HepG2 (cell line): ENCODE results near the gene CARD19. TPM values are rescaled to one million over a fixed set of nuclear protein-coding genes. Genes with fewer than 3 reads are reported as not detected.
A peak's percentile ranks its signal among the peaks of the same experiment; 100 is the strongest.

Experiments used
- CCDC6 ChIP-seq: sonication (generic); formaldehyde crosslinking; IDR thresholded peaks from 2 replicates; pipeline ENCODE4 v1.8.1; 2022; ENCODE audit warnings: mild to moderate bottlenecking, missing genetic modification reagents, moderate library complexity
- DZIP1 ChIP-seq: sonication (generic); formaldehyde crosslinking; IDR thresholded peaks from 2 replicates; pipeline ENCODE4 v1.5.0; 2020; ENCODE audit warnings: mild to moderate bottlenecking, missing genetic modification reagents
- EED ChIP-seq: sonication (generic); formaldehyde crosslinking; IDR thresholded peaks from 2 replicates; pipeline ENCODE4 v1.5.0; 2020; ENCODE audit warnings: mild to moderate bottlenecking, missing genetic modification reagents
- FOSL2 ChIP-seq: sonication (generic); formaldehyde crosslinking; IDR thresholded peaks from 2 replicates; pipeline ENCODE4 v1.4.0; 2020; ENCODE audit warnings: missing genetic modification reagents
- HNRNPUL1 ChIP-seq: fragments of 200-400 bp; formaldehyde crosslinking; IDR thresholded peaks from 2 replicates; pipeline ENCODE4 v1.6.1; 2017; ENCODE audit warnings: low read depth, mild to moderate bottlenecking, low read length, moderate library complexity
- JUN ChIP-seq: sonication (generic); formaldehyde crosslinking; IDR thresholded peaks from 2 replicates; pipeline ENCODE4 v1.4.0; 2020; ENCODE audit warnings: mild to moderate bottlenecking, missing genetic modification reagents
- KDM4B ChIP-seq: sonication (generic); formaldehyde crosslinking; IDR thresholded peaks from 2 replicates; pipeline ENCODE4 v1.4.0; 2020; ENCODE audit warnings: missing genetic modification reagents
- KLF13 ChIP-seq: sonication (generic); formaldehyde crosslinking; IDR thresholded peaks from 2 replicates; pipeline ENCODE4 v1.4.0; 2020; ENCODE audit warnings: mild to moderate bottlenecking, missing genetic modification reagents
- KLF9 ChIP-seq: IDR thresholded peaks from 2 replicates; pipeline ENCODE4 v1.6.1; 2016; ENCODE audit warnings: low read depth
- MAFK ChIP-seq, 2 experiments: IDR thresholded peaks in 1 of 2; conservative IDR thresholded peaks in 1 of 2; 2 replicates each; pipeline ENCODE4 v1.6.1; 2011; ENCODE audit warnings: improper control_type of control experiment in 2 of 2, low read length in 2 of 2
- MTA3 ChIP-seq: sonication (generic); formaldehyde crosslinking; IDR thresholded peaks from 2 replicates; pipeline ENCODE4 v1.4.0; 2020; ENCODE audit warnings: missing genetic modification reagents
- NR2F6 ChIP-seq, 2 experiments: IDR thresholded peaks; 2 replicates each; pipeline ENCODE4 v1.6.1; 2016; ENCODE audit warnings: antibody characterized with exemption in 1 of 2, mild to moderate bottlenecking in 1 of 2
- PHF20 ChIP-seq: sonication (generic); formaldehyde crosslinking; IDR thresholded peaks from 2 replicates; pipeline ENCODE4 v1.5.0; 2020; ENCODE audit warnings: mild to moderate bottlenecking, missing genetic modification reagents
- PPARG ChIP-seq: conservative IDR thresholded peaks from 2 replicates; pipeline ENCODE4 v1.6.1; 2016; ENCODE audit warnings: missing biosample characterization, missing genetic modification reagents
- RBM39 ChIP-seq: fragments of 200-400 bp; formaldehyde crosslinking; IDR thresholded peaks from one replicate; pipeline ENCODE4 v1.6.1; 2018; ENCODE audit warnings: antibody characterized with exemption, mild to moderate bottlenecking, low read depth, low read length; ENCODE audit not compliant: poor library complexity, severe bottlenecking
- SPEN ChIP-seq: sonication (generic); formaldehyde crosslinking; IDR thresholded peaks from 2 replicates; pipeline ENCODE4 v1.5.1; 2020; ENCODE audit warnings: low read depth, mild to moderate bottlenecking, missing genetic modification reagents
- ZNF12 ChIP-seq: sonication (generic); formaldehyde crosslinking; IDR thresholded peaks from 2 replicates; pipeline ENCODE4 v1.5.0; 2020; ENCODE audit warnings: missing genetic modification reagents
- ZNF18 ChIP-seq: sonication (generic); formaldehyde crosslinking; IDR thresholded peaks from 2 replicates; pipeline ENCODE4 v1.8.0; 2022; ENCODE audit warnings: mild to moderate bottlenecking, missing genetic modification reagents; ENCODE audit not compliant: insufficient replicate concordance
- ZNF256 ChIP-seq: sonication (generic); formaldehyde crosslinking; conservative IDR thresholded peaks from 2 replicates; pipeline ENCODE4 v1.4.0; 2020; ENCODE audit warnings: missing genetic modification reagents
- ZNF768 ChIP-seq: sonication (generic); formaldehyde crosslinking; IDR thresholded peaks from 2 replicates; pipeline ENCODE4 v1.4.0; 2020; ENCODE audit warnings: missing genetic modification reagents
- ZNF776 ChIP-seq: sonication (generic); formaldehyde crosslinking; IDR thresholded peaks from 2 replicates; pipeline ENCODE4 v1.4.0; 2020; ENCODE audit warnings: mild to moderate bottlenecking, missing genetic modification reagents
- polyA plus RNA-seq, 8 experiments: library from polyadenylated mRNA; depleted of rRNA in 3 of 8; stranded (reverse) in 7 of 8; unstranded in 1 of 8; fragments of >200 nt; fragmentation: Illumina TruSeq in 4 of 8; extraction: Trizol in 4 of 8; gene quantifications; 2 replicates each; pipeline versions ENCODE4 v1.2.1 to v1.2.3, GENCODE V29; 2011 to 2016; ENCODE audit warnings: low read depth in 4 of 8, missing spikeins in 1 of 8, mixed read lengths in 1 of 8; ENCODE audit not compliant: insufficient read depth in 1 of 8
- total RNA-seq, 5 experiments: library from RNA; depleted of rRNA; stranded (reverse); fragments of >200 nt; fragmentation: Illumina TruSeq; extraction: Trizol; gene quantifications; 2 replicates each; pipeline ENCODE4 v1.2.3, GENCODE V29; 2016; ENCODE audit warnings: low read depth in 1 of 5
- TF ChIP-seq, protein P1 (sequence below): sonication (generic); formaldehyde crosslinking; IDR thresholded peaks from 2 replicates; pipeline ENCODE4 v1.4.0; 2020; ENCODE audit warnings: mild to moderate bottlenecking, missing genetic modification reagents, borderline replicate concordance
- TF ChIP-seq, protein P2 (sequence below): sonication (generic); formaldehyde crosslinking; IDR thresholded peaks from 2 replicates; pipeline ENCODE4 v1.4.0; 2020; ENCODE audit warnings: missing genetic modification reagents

Gene CARD19
- total and polyA plus RNA-seq, 2 of the 13 experiments (the other 11 are each of a cell fraction or from before 2014, with no cell fraction given), result 18.4 to 47.2 TPM

DNA sequence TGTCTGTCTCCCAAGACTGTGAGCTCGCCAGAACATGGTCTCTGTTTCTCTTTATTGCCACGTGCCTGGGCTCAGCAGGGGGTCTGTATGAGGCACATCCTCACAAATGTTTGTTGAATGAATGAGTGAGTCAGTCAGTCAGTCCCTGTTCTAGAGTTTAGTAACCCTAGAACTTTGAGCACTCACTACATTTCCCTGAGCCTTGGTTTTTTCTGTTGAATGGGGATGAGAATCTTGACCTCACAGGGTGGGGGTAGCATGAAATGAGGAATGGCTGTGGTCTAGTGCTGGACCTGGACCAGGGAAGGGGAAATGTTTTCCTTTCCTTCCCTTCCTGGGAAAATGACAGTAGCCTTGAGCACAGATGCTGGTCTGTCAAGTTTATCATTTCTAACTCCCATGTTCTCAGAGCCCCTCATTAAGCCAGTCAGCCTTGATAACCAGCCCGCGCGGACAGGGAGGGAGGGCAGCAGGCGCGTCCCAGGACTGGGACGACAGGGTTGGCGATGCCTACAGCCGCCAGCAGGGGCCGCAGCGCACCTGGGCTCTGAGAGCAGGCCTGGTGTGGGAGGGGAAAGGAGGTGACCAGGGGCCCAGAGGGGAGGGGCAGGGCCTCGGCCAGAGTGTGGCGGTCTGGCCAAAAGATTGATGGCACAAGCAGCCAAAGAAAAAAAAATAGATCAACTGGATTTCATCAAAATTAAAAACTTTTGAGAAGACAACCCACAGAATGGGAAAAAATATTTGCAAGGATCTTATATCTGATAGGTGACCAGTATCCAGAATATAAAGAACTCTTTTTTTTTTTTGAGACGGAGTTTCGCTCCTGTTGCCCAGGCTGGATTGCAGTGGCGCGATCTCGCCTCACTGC is 63.8 kb downstream of the CARD19 start (continued):
- TF ChIP-seq HNRNPUL1 (no peak), ZNF12 (no peak), KLF9 (CRISPR knock-in tag) (no peak), JUN (CRISPR knock-in tag) (no peak), ZNF256 (CRISPR knock-in tag) (no peak), PHF20 (CRISPR knock-in tag) (0 out of 2 replicates have a peak, but pooled peaks have one; percentile 5), NR2F6 (IDR thresholded peaks at IDR 0.05) (no peak), NR2F6 (CRISPR knock-in tag; IDR thresholded peaks at IDR 0.05) (peak; percentile 65; the same call in 1 of the 2 replicates), MAFK (conservative IDR thresholded peaks at IDR 0.05 in 1 of 2, IDR thresholded peaks at IDR 0.05 in 1 of 2; ENCODE audit: low read length in 2 of 2) (no peak), EED (CRISPR knock-in tag) (no peak), FOSL2 (CRISPR knock-in tag) (peak; percentile 62), CCDC6 (CRISPR knock-in tag) (0 out of 2 replicates have a peak, but pooled peaks have one; percentile 38), ZNF776 (CRISPR knock-in tag) (no peak), KLF13 (no peak), ZNF768 (CRISPR knock-in tag) (peak; percentile 57; the same call in 1 of the 2 replicates), SPEN (CRISPR knock-in tag) (no peak), RBM39 (no peak), PPARG (CRISPR knock-in tag) (peak; percentile 48; the same call in 1 of the 2 replicates), KDM4B (CRISPR knock-in tag) (0 out of 2 replicates have a peak, but pooled peaks have one; percentile 66), DZIP1 (no peak), MTA3 (CRISPR knock-in tag) (no peak), ZNF18 (CRISPR knock-in tag) (no peak)
- TF ChIP-seq, protein P1, sequence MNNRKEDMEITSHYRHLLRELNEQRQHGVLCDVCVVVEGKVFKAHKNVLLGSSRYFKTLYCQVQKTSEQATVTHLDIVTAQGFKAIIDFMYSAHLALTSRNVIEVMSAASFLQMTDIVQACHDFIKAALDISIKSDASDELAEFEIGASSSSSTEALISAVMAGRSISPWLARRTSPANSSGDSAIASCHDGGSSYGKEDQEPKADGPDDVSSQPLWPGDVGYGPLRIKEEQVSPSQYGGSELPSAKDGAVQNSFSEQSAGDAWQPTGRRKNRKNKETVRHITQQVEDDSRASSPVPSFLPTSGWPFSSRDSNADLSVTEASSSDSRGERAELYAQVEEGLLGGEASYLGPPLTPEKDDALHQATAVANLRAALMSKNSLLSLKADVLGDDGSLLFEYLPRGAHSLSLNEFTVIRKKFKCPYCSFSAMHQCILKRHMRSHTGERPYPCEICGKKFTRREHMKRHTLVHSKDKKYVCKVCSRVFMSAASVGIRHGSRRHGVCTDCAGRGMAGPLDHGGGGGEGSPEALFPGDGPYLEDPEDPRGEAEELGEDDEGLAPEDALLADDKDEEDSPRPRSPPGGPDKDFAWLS, result no peak
- TF ChIP-seq, protein P2, sequence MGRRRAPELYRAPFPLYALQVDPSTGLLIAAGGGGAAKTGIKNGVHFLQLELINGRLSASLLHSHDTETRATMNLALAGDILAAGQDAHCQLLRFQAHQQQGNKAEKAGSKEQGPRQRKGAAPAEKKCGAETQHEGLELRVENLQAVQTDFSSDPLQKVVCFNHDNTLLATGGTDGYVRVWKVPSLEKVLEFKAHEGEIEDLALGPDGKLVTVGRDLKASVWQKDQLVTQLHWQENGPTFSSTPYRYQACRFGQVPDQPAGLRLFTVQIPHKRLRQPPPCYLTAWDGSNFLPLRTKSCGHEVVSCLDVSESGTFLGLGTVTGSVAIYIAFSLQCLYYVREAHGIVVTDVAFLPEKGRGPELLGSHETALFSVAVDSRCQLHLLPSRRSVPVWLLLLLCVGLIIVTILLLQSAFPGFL (CRISPR knock-in tag), result no peak
